Fibroblast of the aortic adventitia (primary cell): ENCODE results near the gene SPO11. TPM values are rescaled to one million over a fixed set of nuclear protein-coding genes. Genes with fewer than 3 reads are reported as not detected.
"Not testable (repeated sequence)": the region's sequence is repeated elsewhere in the genome, so short reads cannot be mapped to it uniquely, and the experiment has no call there.

Experiments
- DNase-seq: peaks from one replicate; pipeline ENCODE4 v3.0.0-alpha.2; 2010; ENCODE audit warnings: low read depth
- H3K4me3 ChIP-seq: 2 replicates; pipeline ENCODE4 v1.5.1; 2011; ENCODE audit warnings: low read depth, mild to moderate bottlenecking, control low read depth, low read length, moderate library complexity
- total RNA-seq: library from RNA; depleted of rRNA; stranded (reverse); fragments of >200 nt; gene quantifications from 2 replicates; pipeline ENCODE4 v1.2.3, GENCODE V29; 2012; ENCODE audit warnings: low replicate concordance
- TF ChIP-seq, protein P1 (sequence below): IDR thresholded peaks from 2 replicates; pipeline ENCODE4 v1.5.1; 2011; ENCODE audit warnings: mild to moderate bottlenecking, low read length, control low read depth, inconsistent platforms; ENCODE audit not compliant: insufficient read depth

The SPO11 gene
- total RNA-seq, 1 donor: not detected

DNA sequence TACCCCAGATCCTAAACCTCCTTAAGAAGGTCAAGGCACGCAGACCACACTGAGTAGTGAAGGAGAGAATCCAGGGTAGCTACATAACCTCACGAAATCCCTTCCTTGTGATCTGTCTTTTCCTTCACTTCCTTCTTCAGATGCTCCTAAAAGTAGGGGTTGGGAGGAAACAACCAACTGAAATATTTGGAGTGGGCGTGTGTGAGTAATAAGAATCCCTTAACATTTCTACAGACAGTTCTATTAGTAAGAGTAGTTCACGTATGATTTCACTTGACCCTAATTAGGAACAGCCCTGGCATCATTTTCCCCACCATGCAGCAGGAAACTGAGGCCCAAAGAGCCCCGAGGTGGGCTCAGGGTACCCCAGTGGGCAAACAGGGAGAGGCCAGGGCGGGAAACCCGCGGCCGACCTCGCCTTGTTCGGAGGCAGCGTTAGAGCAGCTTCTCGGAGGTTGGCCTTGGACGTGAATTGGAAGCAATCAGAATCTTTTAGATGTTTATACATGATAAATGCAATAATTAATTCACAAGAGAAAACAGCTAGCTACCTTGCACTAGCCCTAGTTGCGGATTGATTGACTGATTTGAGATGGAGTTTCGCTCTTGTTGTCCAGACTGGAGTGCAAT lies 20.6 kb downstream of the SPO11 start:
- TF ChIP-seq, protein P1, sequence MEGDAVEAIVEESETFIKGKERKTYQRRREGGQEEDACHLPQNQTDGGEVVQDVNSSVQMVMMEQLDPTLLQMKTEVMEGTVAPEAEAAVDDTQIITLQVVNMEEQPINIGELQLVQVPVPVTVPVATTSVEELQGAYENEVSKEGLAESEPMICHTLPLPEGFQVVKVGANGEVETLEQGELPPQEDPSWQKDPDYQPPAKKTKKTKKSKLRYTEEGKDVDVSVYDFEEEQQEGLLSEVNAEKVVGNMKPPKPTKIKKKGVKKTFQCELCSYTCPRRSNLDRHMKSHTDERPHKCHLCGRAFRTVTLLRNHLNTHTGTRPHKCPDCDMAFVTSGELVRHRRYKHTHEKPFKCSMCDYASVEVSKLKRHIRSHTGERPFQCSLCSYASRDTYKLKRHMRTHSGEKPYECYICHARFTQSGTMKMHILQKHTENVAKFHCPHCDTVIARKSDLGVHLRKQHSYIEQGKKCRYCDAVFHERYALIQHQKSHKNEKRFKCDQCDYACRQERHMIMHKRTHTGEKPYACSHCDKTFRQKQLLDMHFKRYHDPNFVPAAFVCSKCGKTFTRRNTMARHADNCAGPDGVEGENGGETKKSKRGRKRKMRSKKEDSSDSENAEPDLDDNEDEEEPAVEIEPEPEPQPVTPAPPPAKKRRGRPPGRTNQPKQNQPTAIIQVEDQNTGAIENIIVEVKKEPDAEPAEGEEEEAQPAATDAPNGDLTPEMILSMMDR: no peak
- DNase-seq: peak; percentile 11
- H3K4me3 ChIP-seq: no peak overlapping the region

DNA sequence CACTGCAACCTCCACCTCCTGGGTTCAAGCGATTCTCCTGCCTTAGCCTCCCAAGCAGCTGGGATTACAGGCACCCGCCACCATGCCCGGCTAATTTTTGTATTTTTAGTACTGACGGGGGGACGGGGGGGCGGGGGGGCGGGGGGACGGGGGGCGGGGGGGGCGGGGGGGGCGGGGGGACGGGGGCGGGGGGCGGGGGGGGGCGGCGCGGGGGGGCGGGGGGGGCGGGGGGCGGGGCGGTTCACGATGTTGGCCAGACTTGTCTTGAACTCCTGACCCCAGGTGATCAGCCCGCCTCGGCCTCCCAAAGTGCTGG lies 21.1 kb downstream of the SPO11 start:
- peak overlapping the region; percentile 87 for H3K4me3 ChIP-seq
- DNase-seq: not testable (repeated sequence)

DNA sequence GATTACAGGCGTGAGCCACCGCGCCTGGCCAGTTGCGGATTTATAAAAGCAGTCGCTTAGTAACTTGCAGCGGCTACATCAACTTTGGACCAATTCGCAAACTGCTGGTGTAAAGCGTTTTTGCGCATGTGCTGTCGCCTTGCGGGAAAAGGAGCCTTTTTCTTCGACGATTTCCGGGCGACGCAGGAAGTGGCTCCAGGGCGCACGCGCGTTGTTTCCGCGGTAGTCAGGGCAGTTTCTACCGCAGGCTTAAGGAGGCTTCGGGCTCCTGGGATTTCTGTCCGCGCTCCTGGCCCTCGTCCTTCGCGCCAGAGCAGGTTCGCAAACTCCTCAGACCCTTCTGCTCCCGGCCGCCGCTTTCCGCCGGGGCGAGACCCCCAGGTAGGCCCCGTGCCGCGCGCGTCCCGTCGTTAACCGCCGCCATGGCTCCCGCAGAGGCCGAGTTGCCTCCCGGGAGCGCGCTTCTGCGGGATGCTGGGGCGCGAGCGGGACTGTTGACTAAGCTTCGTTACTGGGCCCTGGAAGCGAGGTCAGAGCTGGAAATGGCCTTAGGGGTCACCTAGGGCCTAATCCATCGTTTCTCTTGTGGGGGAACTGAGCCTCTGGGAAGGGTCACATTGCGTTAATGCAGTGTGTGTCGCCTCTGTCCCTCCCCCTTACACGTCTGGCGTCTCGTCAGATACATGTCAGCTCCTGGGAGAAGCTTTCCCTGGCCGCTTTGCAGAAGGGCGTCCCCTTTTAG lies 21.6 kb downstream of the SPO11 start, which contains the start of gene RAE1:
Gene RAE1 (plus strand): TSS at position 214 of the 742 bp plus-strand sequence. CDS start 2,784 bp downstream, outside the sequence.
- peak within 1 kb of the TSS; percentile 87 for H3K4me3 ChIP-seq
- TF ChIP-seq, protein P1: no peak

DNA sequence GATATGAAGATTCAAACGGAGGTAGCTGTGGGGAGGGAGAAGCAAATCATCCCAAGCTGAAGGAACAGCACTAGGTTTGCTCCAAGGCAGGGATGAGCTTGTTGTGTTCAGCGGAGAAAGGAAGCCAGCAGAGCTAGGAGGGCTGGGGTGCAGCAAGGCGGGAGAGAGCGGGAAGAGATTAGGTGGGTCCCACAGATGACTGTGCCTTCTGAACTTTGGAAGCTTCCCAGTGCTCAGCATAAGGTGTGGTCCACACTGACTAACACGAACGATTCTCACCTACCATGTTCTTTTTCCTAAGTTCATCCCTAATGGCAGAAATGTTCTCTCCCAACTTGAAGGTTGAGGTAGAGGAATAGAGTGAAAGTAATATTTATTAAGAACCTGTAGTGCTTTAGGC lies 22.7 kb downstream of the SPO11 start:
- peak overlapping the region; percentile 87 for H3K4me3 ChIP-seq
- DNase-seq: no peak

More for the DNA sequence above, 21.6 kb downstream of the SPO11 start, which contains the start of gene RAE1:
- DNase-seq: peak; percentile 92

DNA sequence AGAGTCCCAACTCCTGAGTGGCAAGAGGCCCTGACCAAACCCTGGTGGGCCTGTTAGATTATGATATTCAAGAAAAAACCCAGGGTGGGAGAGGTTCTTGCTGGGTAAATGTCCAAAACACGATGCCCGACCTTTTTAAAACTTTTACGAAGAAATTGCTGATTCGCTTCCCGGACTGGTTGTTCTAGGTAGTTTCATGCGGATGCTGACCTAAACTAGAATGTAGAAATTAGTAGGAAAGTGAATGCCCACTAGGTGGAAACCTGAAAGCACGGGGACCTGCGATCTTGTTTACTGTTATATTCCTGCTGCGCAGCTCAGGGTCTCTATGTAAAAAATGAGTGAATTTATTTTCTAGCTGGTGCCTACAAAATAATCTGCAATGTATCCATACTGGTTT lies 23.7 kb downstream of the SPO11 start:
- DNase-seq: no peak
- TF ChIP-seq, protein P1: no peak
- H3K4me3 ChIP-seq: no peak overlapping the region

More for the DNA sequence above, 22.7 kb downstream of the SPO11 start:
- TF ChIP-seq, protein P1: no peak

DNA sequence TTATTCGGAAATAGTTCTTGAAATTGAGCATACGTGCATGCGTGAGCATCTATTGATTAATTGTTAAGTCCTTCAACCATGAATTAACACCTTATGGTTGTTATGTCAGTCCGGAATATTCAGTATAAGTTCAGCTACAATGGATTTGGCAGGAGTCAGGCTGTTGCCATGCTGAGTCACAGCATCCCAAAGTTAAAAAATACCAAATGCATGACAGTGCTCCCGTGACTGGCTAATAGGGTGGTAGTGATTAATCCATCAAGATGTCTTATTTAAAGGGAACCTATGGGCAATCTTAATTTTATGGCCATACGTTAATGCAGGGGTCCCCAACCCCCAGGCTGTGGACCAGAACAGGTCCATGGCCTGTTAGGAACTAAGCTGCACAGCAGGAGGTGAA lies 31.9 kb downstream of the SPO11 start:
- peak; percentile 83 for DNase-seq

DNA sequence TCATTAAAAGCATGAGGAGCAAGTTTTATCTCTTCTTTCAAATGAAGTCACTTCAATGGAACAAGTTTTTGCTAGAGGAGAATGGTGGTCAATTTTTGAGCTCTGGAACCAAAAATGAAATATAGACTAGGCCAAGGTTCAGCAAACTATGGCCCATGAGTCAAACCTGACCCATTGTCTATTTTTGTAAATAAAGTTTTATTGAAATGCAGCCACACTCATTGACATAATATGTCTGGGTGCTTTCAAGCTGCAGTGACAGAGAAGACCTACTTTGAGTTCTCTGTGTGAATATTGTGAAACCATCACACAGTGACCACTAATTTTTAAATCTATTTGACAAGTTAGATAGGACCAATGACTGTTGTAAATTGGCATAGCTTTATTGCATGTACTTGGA lies 34.8 kb downstream of the SPO11 start:
- TF ChIP-seq, protein P1: no peak
- DNase-seq: no peak
- H3K4me3 ChIP-seq: no peak overlapping the region

More for the DNA sequence above, 31.9 kb downstream of the SPO11 start:
- no peak overlapping the region for H3K4me3 ChIP-seq
- TF ChIP-seq, protein P1: no peak
